OCI-LY7 (cell line): ENCODE results near the gene HAGHL. TPM values are rescaled to one million over a fixed set of nuclear protein-coding genes. Genes with fewer than 3 reads are reported as not detected.
A peak's percentile ranks its signal among the peaks of the same experiment; 100 is the strongest.

Experiments used
- BruUV-seq: library from RNA; stranded (reverse); fragments of 400-500 nt; replicated peaks from 2 replicates; lab custom pipeline; 2021; lab: Mats Ljungman, UMichigan
- CTCF ChIA-PET: fragments of 300-600 bp; sonication (Branson Sonifier 250); formaldehyde crosslinking; loops from one replicate; lab custom pipeline; 2022; ENCODE audit warnings: antibody characterized with exemption; ENCODE audit not compliant: unreplicated experiment; lab: Charles Lee
- POLR2A ChIA-PET: fragments of 300-600 bp; sonication (Branson Sonifier 250); formaldehyde crosslinking; loops from one replicate; lab custom pipeline; 2022; ENCODE audit warnings: antibody characterized with exemption; lab: Charles Lee
- DNase-seq: peaks from one replicate; pipeline ENCODE4 v3.0.0-alpha.2; 2015; ENCODE audit warnings: low spot score
- H2AFZ ChIP-seq: fragments of 200-600 bp; sonication (generic), shearing (Covaris generic); 2 replicates; pipeline ENCODE4 v1.6.1; 2014; ENCODE audit warnings: mild to moderate bottlenecking, antibody characterized with exemption, low read length, moderate library complexity
- H3K27ac ChIP-seq: fragments of 200-600 bp; sonication (generic); 2 replicates; pipeline ENCODE4 v1.5.1; 2014; ENCODE audit warnings: mixed run types, low read depth, mild to moderate bottlenecking, moderate library complexity, low read length, inconsistent platforms; ENCODE audit not compliant: poor library complexity, severe bottlenecking
- H3K36me3 ChIP-seq: fragments of 200-600 bp; sonication (generic); 2 replicates; pipeline ENCODE4 v1.6.1; 2014; ENCODE audit warnings: mild to moderate bottlenecking, antibody characterized with exemption, low read length, moderate library complexity, mixed read lengths; ENCODE audit not compliant: insufficient read depth
- H3K4me1 ChIP-seq: fragments of 200-600 bp; sonication (generic); 2 replicates; pipeline ENCODE4 v1.5.1; 2014; ENCODE audit warnings: mild to moderate bottlenecking, low read length; ENCODE audit not compliant: insufficient read depth, poor library complexity, severe bottlenecking
- H3K4me2 ChIP-seq: fragments of 200-600 bp; sonication (generic); 2 replicates; pipeline ENCODE4 v1.6.1; 2014; ENCODE audit warnings: mild to moderate bottlenecking, low read length
- H3K4me3 ChIP-seq: fragments of 200-600 bp; sonication (generic); 2 replicates; pipeline ENCODE4 v1.5.1; 2014; ENCODE audit warnings: mild to moderate bottlenecking, low read depth, low read length; ENCODE audit not compliant: poor library complexity, severe bottlenecking
- H3K79me2 ChIP-seq: fragments of 200-600 bp; sonication (generic); 2 replicates; pipeline ENCODE4 v1.6.1; 2016; ENCODE audit warnings: low read depth, mild to moderate bottlenecking, low read length, moderate library complexity, mixed read lengths; ENCODE audit not compliant: insufficient read depth
- H3K9me2 ChIP-seq: fragments of 200-600 bp; sonication (generic); 2 replicates; pipeline ENCODE4 v1.6.1; 2016; ENCODE audit warnings: mild to moderate bottlenecking, low read length, mixed read lengths; ENCODE audit not compliant: insufficient read depth
- H3K9me3 ChIP-seq: fragments of 200-600 bp; sonication (generic); 2 replicates; pipeline ENCODE4 v1.6.1; 2014; ENCODE audit warnings: mild to moderate bottlenecking, mixed run types, low read length, mixed read lengths
- H4K20me1 ChIP-seq: fragments of 200-600 bp; sonication (generic); 2 replicates; pipeline ENCODE4 v1.6.1; 2014; ENCODE audit warnings: mild to moderate bottlenecking, antibody characterized with exemption, low read length, moderate library complexity, mixed read lengths; ENCODE audit not compliant: insufficient read depth
- CTCF ChIP-seq: fragments of 200-600 bp; sonication (generic); conservative IDR thresholded peaks from 2 replicates; pipeline ENCODE4 v1.5.1; 2014; ENCODE audit warnings: mild to moderate bottlenecking, antibody characterized with exemption, low read length, moderate library complexity, mixed read lengths
- EZH2phosphoT487 ChIP-seq: fragments of 200-600 bp; sonication (generic); IDR thresholded peaks from 2 replicates; pipeline ENCODE4 v1.6.1; 2018; ENCODE audit warnings: low read depth, borderline replicate concordance, mild to moderate bottlenecking, mixed run types, antibody characterized with exemption, low read length, moderate library complexity, mixed read lengths
- intact Hi-C: fragments of 100-400 bp; cut with micrococcal nuclease; formaldehyde crosslinking; loops from one replicate; pipeline ENCODE4 v1.10.0; 2022; ENCODE audit not compliant: unreplicated experiment
- total RNA-seq, 2 experiments: library from RNA; depleted of rRNA in 1 of 2; stranded (reverse); fragments of >200 nt in 1 of 2; shearing (Covaris generic) in 1 of 2; gene quantifications; 2 replicates each; pipeline ENCODE4 v1.2.3, GENCODE V29; 2014 to 2022

The HAGHL gene
- total RNA-seq, 2 experiments from 2014 or later = 30.8 to 57.9 TPM

- Histone ChIP-seq H3K27ac (no peak overlapping the region), H3K79me2 (peaks cover 20% of the 10 kb centered on the region; the same call in 1 of the 2 replicates), H3K9me2 (no peaks in the 10 kb centered on the region), H2AFZ (no peak overlapping the region), H3K9me3 (no peaks in the 10 kb centered on the region), H4K20me1 (peaks cover 5% of the 10 kb centered on the region; the same call in 1 of the 2 replicates), H3K36me3 (peaks cover 32% of the 10 kb centered on the region), H3K4me1 (peaks cover 31% of the 10 kb centered on the region), H3K4me3 (no peak overlapping the region), H3K4me2 (no peak overlapping the region)
- DNase-seq = no peak
- BruUV-seq = no TSS peak
- CTCF ChIA-PET = interaction anchor here (0.6 kb wide), 1 partner anchor 110 kb away, joined by 3 read pairs; no protein-coding TSS in a partner anchor
- TF ChIP-seq EZH2phosphoT487 (no peak), CTCF (no peak)
- intact Hi-C loops = no loop called here
- POLR2A ChIA-PET = interaction anchor here (1.2 kb wide), 1 partner anchor 8 kb away, joined by 4 read pairs; no protein-coding TSS in a partner anchor
Observed at GRCh38 chr16:678209-678857, 48.6 kb upstream of the HAGHL start.

- ChIA-PET POLR2A (interaction anchor here (0.6 to 1.2 kb wide), 2 partner anchors 9 to 263 kb away, joined by 3 to 4 read pairs; no protein-coding TSS in a partner anchor), CTCF (interaction anchor here (0.6 kb wide), 1 partner anchor 110 kb away, joined by 3 read pairs; no protein-coding TSS in a partner anchor)
- no peak for TF ChIP-seq CTCF
- no peak for TF ChIP-seq EZH2phosphoT487
- Histone ChIP-seq H3K9me3 (no peaks in the 10 kb centered on the region), H3K4me2 (peak overlapping the region; percentile 88), H3K9me2 (no peaks in the 10 kb centered on the region), H3K36me3 (peaks cover 28% of the 10 kb centered on the region), H3K27ac (no peak overlapping the region), H2AFZ (no peak overlapping the region), H3K4me3 (peak overlapping the region; percentile 58), H3K79me2 (peaks cover 25% of the 10 kb centered on the region; the same call in 1 of the 2 replicates), H3K4me1 (peaks cover 35% of the 10 kb centered on the region), H4K20me1 (peaks cover 5% of the 10 kb centered on the region; the same call in 1 of the 2 replicates)
- peak; percentile 64 for DNase-seq
- intact Hi-C loops = loop anchor here (1.0 kb wide), 1 partner anchor 11 kb away; the partner anchor contains the start of gene RHOT2
- BruUV-seq = no TSS peak
Observed at GRCh38 chr16:678858-679813, 47.8 kb upstream of the HAGHL start.
